Limb (tissue), 2 donors: ENCODE data around the gene KCNQ5.

Experiments used
- DNase-seq, 2 donors: peaks; one replicate each; pipeline ENCODE4 v3.0.0-alpha.2; 2016; ENCODE audit errors: extremely low spot score in 2 of 2

The KCNQ5 gene

DNA sequence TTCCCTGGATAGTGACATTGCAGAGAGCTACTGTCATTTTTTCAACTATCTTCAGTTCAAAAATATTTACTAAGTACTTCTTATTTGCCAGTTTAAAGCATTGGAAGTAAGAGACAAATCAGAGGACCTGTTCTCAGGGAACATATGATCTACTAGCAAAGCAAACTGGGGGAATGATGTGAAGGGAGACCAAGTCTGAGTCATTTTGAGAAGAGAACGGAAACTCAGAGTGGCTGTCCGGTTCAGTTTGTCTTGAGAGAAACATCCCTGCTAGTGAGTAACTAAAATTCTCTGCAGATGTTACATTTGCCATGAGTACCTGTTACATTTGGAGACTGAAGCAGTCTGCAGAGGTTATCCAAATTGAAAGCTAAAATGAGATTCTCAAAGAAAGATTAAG lies 118.3 kb downstream of the KCNQ5 start:
- DNase-seq: no peak

DNA sequence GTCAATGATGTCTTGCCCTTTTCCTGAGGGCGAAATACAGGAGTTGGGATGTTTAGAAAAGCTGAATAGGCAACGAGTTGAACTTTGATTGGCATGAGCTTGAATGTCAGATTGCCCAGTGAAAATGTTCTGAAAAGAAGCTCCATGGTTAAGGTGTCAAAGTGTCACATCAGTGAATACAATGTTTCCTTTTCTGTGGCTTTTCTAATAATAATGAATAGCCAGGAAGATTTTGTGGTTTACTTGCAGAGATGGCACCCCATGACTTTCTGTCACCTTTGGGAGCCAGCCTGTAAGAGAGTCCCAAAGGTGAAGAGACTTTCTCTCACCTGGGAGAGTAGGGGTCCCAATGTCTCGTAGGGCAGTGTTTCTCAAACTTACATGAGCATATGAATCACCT lies 119.2 kb downstream of the KCNQ5 start:
- DNase-seq: no peak

DNA sequence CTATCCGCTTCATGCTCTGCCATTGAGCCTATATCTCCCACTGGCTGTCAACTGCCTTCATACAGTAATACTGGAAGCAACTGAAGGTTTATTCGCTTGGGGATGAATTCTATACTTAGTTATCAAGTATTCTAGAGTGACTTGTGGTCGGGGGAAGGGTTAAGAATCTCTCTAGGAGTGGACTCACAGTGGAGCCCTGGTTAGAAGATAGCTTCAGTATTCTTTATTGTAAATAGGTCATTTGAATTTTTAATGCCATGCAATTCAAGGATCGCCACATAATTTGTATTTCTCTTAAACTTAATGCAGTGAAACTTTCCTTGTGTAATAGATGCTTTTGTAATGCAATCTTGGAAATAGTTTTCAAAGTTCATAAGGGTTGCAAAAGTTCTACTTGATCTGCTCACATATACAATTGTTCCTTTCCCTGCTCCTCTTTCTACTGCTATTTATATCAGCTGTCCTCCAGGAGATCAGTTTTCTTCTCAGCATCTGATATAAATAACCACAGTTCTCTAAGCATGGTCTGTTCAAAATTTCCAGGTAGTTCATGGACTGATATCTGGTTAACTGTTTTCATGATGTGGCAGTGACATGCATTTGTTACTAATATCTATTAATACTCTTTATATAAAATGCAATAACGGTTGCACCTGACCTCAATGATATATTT lies 120.3 kb downstream of the KCNQ5 start:
- DNase-seq: no peak

DNA sequence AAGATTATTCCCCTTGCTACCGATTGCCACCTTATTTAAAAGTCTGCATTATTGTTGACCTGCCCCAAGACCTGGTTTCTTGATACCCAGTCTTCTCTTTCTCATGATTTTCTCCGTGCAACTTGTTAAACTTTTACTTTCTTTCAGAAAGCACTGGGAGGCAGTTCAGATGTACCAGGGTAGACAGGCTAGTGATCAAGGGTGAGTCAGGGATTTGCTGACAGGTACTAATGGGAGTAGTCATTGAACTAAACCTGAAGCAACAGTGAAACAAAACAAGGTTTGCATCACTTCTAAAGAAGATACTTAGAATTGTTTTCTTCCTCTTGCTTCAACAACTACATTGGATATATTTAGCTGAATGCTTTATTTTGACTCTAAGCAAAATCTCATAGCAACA lies 124.4 kb downstream of the KCNQ5 start:
- DNase-seq: no peak

DNA sequence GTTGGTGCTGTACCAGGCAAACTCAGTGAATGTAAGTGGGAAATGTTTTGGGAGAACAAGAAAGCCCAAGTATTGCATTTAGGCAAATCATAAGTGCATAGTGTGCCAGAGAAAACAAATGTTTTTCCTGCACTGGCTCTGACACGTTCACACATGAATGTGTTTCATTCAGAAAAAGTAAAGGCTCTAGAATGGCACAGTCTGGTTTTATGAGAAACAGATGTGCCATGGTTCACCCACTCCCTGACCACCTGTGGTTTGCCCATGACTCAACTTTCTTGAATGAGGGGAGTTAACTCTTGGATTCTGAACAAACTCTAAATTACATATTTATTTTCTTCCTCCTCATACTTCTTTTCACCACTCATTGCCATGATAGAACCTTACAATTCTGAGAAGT lies 126.9 kb downstream of the KCNQ5 start:
- DNase-seq: peak; percentile 34 to 50

DNA sequence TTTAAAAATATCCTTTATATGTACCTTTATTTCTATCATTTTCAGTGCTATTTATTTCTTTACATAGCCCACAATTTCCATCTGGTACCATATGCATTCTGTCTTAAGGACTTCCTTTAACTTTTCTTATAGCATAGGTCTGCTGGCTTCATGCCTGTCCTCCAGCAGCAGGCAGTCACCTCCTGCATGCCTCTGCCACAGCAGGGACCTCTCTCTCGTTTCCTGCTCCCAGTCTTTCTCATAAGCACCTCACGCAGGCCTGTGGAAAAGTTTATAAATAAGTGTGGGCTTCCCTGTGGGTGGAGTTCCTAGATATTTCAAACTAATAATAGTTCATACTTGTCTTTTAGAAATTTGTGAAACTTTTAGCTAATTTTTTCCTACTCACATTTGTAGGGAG lies 133.9 kb downstream of the KCNQ5 start:
- DNase-seq: no peak

DNA sequence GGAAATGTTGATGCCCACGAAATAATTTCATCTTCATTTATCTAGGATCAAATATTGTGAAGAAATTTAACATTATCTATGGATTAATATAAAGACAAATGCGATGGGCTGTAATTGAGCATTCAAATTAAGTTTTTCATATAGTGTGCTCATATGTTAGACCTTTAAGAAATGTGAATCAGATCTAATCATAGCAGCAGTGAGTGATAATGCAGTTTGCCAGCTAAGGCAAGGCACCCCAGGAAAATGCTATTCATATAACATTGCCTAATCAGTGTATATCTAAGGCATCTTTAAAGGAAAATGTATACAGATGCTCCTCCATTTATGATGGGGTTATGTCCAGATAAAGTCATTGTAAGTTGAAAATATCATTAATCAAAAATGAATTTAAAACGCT lies 135.2 kb downstream of the KCNQ5 start:
- no peak for DNase-seq

DNA sequence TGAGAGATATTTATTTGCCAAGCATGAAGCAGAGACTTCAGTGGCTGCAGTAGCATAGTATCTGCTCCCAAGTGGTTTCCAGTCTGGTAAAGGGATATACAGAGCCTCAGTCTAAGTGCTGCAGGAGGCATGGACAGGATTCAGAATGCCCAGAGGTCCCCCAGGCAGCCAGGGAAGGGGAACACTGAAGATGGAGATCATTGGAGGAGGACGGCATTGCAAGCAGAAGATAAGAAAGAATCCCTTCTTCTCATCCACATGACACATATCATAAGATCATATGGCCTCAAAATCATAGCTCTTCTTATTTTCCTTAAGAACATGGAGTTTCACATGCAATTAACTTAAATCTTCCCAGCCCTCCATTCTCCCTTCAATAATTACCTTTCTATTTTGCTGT lies 136.1 kb downstream of the KCNQ5 start:
- DNase-seq: no peak

DNA sequence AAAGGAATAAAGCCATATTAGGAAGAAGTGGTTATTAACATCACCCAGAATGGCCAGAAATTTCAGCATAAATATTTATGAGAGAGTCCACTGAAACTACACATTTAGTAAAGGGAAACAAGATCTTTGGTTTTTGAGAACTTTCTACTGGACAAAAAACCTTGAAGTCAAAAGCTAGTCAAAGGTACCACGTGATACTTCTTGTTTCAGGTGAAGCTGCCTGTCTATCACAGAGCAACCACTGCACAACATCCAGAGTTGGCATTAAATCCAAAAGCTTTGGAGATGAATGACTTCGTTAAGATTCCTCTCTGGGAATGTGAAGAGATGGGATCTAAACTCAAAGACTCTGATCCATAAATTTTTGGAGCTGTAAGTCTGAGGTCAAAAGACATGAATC lies 137.0 kb downstream of the KCNQ5 start:
- no peak for DNase-seq

DNA sequence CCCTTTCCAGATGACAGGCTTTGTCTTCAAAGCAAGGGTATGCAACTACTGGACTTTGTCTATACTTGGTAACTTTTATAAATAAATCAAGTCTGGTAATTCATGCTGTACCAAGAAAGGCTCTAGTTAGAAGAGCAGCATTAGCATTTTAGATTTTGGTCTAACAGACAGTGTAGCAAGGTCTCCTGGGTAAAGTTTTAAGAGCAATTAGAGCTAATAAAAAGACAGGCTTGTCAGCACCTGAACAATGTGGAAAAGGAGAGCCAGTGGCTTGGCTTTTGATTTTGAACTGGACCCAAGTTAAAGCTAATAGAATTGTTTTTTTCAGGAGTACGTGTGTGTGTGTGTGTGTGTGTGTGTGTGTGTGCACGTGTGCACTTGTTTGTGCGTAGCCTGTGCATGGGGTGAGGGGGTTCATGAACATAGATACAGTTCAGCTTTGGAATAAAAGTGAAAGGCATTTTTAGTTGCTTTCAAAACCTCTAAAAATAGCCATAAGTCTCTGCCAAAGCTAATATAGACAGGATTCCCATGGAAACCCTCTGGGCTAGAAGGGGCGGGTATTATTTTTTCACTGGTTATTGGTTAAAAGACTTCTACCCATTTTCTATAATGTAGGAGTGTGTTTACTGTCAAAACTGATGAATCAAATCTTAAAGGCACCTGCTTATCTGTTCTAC lies 138.4 kb downstream of the KCNQ5 start:
- DNase-seq: peak; percentile 41 to 62

DNA sequence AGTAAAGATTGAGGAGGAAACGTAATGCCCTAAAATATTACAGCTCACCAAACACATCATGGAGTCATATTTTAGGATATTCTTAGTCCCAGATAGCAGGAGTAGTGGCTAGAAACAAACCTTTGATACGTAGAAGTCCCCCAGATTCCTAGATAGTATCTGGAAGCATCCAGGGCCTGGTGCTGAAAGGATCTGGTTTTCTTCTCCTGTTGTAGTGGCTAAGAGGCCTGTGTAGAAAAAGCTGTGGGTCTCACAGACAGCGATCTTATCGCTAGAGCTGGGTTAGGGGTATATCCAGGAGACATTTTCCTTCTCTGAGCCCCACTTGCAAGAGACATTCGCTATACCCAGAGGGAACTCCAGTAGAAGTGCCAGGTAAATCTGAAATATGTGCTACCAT lies 139.9 kb downstream of the KCNQ5 start:
- no peak for DNase-seq

DNA sequence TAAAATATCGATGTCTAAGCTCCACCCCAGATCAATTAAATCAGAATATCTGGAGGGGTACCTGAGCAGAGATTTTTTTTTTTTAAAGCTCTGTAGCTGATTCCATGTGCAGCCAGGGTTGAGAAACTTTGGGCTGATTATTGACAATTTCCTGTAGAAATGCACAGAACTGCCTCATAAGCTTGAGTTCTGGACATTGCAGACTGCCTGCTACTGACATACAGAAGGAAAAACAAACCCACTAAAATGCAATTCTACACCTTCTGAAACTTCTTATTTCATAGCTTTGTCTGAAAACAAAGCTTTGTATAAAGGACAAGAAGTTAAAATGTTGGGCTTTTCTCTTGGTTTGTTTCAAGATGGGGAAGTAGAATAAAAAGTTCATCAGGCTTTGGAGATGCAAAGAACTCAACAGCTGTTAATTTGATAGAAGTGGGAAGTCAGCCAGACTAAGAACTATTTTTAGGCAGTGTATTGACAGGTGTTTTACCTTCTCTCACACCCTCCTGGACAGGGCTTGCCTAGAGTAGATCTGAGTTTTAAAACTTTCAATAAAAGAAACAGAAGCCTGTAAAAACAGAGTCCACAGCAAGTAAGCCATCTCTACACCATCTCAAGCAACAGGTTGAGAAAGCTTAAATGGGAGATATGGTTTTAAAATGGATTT lies 147.7 kb downstream of the KCNQ5 start:
- no peak for DNase-seq

DNA sequence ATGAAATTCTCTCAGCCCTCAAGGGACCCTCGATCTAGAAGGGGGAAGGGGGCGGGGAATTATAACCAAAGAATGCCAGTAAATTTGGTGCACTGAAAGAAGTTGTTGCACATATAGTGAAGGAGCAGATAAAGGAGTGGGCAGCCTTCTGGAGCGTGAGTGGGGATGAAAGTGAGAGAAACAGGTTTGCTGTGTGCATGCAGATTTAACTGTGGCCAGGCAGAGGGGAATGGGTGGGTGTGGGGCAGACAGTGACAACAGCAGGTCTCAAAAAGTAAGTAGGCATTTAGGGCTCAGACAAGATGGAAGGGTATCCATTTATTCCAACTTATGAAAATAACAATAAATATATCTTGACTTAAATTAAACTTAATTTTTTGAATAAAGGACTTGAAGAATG lies 149.1 kb downstream of the KCNQ5 start:
- no peak for DNase-seq

DNA sequence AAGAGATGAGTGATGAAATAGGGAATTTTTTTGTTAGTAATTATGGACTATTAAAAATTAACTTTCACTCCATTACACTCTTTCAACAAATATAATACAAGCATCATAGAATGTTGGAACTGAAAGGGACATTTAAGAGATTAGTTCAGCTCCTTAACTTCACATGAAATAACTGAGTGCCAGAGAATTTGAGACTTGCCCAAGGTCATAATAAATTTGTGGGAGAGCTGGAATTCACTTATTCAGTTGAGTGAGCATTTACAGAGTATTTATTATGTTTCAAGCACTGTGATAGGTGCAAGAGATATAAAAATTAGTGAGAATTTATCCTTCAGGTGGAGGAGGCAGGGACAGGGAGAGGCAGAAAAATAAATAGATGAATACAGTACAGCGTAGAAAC lies 154.6 kb downstream of the KCNQ5 start:
- DNase-seq: no peak

DNA sequence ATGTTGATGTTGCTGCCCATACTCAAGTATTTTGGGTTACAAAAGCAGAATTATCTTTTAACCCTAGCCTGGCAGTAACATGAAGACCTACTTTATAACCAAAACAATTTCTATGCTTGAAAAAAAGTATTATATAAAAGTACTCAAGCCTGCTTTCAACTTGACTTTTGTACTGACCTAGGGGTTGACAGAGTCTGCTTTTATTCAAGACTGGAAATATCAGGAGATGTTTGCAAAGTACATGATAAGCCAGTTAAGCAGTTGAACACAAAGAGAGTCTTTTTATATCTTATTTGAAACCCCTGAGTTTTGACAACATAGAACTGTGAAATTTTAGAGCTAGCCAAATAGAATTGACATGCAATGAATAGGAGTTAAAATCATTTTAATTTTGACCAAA lies 159.8 kb downstream of the KCNQ5 start:
- no peak for DNase-seq

DNA sequence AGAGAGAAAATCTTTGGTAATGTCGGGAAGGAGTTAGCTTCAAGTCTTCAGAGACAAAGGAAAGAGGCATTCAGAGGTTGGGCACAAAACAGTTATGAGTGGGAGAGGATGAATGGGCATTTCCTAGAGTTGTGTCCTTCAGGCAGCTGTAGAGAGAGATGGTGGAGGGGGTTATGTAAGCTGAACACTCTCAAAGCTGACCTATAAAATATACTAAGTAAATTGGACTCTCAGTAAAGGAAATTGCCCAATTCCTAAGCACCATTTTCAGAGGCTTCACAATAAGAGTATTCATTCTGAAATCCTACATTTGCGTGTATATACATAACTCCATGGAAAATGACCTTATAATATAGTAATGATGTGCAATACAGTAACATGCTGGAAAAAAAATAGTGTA lies 161.2 kb downstream of the KCNQ5 start:
- DNase-seq: no peak

DNA sequence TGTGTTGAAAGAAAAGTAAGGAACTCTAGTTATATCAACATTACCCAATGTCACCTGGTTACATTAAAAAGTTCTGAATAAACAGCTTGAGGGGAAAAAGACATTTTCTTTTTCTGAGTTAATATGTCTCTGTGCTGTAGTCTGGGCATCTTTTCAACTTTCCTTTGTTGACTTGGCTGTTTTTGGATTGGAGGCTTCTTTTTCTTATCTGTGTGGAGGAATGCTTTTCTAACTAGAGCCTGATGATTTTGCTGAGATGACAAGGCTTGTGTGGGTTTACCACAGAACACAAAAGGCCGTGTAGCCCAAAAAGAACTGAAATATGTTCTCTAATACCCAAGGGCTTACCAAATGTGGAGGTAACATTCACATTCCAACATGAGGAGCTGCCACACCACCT lies 161.8 kb downstream of the KCNQ5 start:
- DNase-seq: peak in 1 of 2 donors; percentile 18

DNA sequence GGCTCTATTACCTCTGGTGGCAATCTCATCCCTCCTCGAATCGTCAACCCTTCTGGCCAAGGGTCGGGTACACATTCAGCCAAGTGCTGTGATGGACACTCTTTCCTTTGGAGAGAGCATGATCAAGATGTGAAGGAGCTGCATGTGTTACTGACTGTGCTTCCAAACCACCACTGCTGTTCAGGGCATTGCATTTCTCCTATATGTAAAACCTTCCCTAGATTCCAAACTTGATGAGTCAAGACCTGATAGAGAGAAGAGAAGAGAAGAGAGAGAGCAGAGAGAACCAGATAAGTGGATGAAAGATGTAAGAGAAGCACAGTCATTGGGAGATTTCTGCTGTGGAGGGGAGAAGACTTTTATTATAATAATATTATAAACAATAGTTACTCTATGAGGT lies 162.2 kb downstream of the KCNQ5 start:
- no peak for DNase-seq

DNA sequence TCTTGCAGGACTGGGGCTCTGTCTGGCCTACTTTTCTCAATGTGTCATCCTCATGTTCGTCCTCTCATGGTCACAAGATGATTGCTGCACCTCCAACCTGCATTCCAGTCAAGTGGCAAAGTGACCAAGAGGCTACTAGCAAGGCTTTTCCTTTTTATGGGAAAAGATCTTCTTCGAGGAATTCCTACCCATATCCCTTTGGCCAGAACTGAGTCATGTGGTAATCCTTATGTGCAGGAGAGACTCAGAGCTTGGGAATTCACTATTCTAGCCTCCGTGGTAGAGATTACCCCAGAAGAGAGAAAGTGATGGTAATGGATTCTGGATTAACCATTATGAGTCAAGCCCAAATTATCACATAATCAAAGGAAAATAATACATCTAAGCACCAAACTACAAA lies 162.7 kb downstream of the KCNQ5 start:
- DNase-seq: no peak

DNA sequence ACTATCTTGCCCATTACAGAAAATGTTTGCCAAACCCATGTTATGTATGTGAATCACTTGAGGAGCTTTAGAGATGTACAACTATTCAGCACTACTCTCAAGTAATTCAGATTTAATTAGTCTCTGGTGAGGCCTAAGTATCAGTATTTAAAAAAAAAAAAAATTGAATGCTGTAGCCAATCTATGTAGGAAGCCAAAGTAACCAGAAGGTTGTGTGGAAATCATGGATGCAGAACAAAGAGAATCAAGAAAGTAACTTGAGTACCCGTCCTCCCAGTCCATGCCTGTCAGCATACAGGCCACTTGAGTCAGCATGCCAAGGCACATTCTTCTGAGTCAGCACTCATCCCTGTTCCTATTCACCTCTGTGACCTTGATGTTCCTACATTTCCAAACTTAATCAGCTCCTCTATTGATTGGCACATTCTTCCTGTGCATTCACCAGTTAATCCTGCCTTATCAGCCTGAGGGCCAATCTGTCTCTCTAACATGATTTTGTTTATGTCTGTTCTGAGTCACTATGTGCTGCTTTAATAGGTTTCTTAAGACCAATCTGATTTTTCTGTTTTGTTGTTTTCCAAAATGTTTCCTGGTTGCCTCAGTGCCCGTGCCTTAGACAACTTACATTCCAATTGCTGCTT lies 165.6 kb downstream of the KCNQ5 start:
- no peak for DNase-seq

DNA sequence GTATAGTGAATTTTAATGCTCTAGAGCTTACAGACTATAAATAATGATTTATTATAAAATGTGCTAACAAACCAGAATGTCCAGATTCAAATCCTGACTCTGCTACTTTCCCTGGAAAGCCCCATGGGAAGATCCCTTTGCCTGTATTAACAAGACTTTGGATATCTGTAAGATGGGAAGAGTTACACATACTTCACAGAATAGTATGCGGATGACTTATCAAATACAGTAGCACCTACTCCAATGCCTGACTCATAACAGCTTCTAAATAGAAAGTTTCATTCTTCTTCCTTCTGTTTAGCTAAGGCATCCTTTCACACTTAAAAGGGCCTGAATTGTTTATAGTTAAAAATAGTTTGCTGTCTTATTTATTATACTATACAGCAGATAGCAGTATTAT lies 166.3 kb downstream of the KCNQ5 start:
- no peak for DNase-seq

DNA sequence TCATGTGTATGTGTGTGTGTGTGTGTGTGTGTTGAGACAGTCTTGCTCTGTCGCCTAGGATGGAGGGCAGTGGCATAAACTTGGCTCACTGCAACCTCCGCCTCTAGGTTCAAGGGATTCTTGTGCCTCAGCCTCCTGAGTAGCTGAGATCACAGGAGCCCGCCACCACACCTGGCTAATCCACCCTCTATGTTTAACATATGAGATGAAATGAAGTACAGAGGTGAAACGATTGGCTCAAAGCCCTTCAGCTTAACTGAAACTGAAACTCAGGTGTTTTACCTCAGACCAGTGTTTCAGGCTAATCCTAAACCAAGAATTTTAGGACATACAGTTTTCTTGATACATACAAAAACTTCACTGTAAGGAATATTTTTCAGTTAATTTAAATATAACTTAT lies 167.3 kb downstream of the KCNQ5 start:
- DNase-seq: no peak

DNA sequence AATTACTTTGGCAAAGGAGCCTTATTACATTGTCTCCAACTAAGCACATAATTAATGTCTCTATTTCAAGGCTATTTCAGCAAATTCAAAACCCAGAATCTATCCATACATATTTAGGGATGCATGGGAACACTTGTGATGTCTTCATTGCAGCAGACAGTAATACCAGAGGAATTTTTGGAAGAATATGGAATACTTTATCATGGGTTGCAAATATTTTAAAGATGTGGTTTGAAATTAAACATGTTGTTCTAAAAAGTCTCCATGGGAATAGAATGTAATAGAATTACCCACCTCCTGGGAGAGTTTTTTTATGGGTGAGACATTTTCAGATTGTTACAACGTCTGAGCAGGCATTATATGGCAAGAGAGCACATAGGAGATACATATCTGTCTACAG lies 170.8 kb downstream of the KCNQ5 start:
- DNase-seq: no peak
